ENCODE results near the gene PPFIA3. TPM values are rescaled to one million over a fixed set of nuclear protein-coding genes. Genes with fewer than 3 reads are reported as not detected.
A peak's percentile ranks its signal among the peaks of the same experiment; 100 is the strongest.

PPFIA3 gene
- 2.5 and 3.2 TPM in 2 replicates for polyA plus RNA-seq (2011; rRNA removed)
- polyA plus RNA-seq (2012; cell fraction: cytosol; rRNA removed), result 6.2 and 8.3 TPM in 2 replicates
- 16.1 and 19.2 TPM in 2 replicates for polyA plus RNA-seq (2012; cell fraction: nucleus; rRNA removed)
- 6.5 to 8.0 TPM (median 7.3 TPM) in 3 replicates for polyA plus RNA-seq (2017; fragmentation: RNase III; extraction: RNeasy Plus Mini Kit Qiagen cat#74134 plus additional on column Dnase treatment)
- polyA minus RNA-seq (2011; rRNA and poly(A)+ RNA removed), result 4.7 and 5.5 TPM in 2 replicates

GRCh38 chr19:49119411-49120324 lies at the start of gene PPFIA3:
TSS of gene PPFIA3 (plus strand) at chr19:49119544. CDS start at chr19:49127874, 8,330 bp downstream.
- H3K27ac ChIP-seq, result peak within 1 kb of the TSS; percentile 95
- ChIA-PET POLR2A (interaction anchor here (0.8 to 1.2 kb wide), 3 partner anchors 19 to 126 kb away, joined by 3 to 5 read pairs (median 4); partner anchors contain the start of gene RUVBL2), CTCF (interaction anchor here (0.6 to 21.0 kb wide), 14 partner anchors 11 to 450 kb away, joined by 3 to 298 read pairs (median 4); partner anchors contain the start of genes GYS1 and RUVBL2)
- peak within 1 kb of the TSS; percentile 87 for H3K4me2 ChIP-seq
- H3K4me3 ChIP-seq, result peak within 1 kb of the TSS; percentile 62
- DNase-seq (ENCODE audit: low read depth in 1 of 2, low spot score in 1 of 2), result peak in 1 of 2 experiments; percentile 62
- WGBS (ENCODE audit: missing lambda C conversion rate), result 1% methylated on average over 15 of the region's 90 CpGs
- H3K4me1 ChIP-seq, result peaks cover 19% of the 10 kb centered on the region
- peak; percentile 57 to 61 for ATAC-seq
- FAIRE-seq, result no peak
- TF ChIP-seq NFE2L2 (conservative IDR thresholded peaks at IDR 0.05; ENCODE audit: low read length), result no peak
- TF ChIP-seq SREBF2 (IDR thresholded peaks at IDR 0.05), result no peak
- no peak for TF ChIP-seq TP53 (CRISPR knock-in tag; IDR thresholded peaks at IDR 0.05)
- no peak for TF ChIP-seq CBX2 (IDR thresholded peaks at IDR 0.05; ENCODE audit: borderline replicate concordance, low read depth)
- no peak for TF ChIP-seq NR3C1 (IDR thresholded peaks at IDR 0.05)
- TF ChIP-seq HDAC2 (IDR thresholded peaks at IDR 0.05), result 0 out of 2 replicates have a peak, but pooled peaks have one; percentile 55
- no peak for TF ChIP-seq HES2 (IDR thresholded peaks at IDR 0.05)
- no peak for TF ChIP-seq BHLHE40 (IDR thresholded peaks at IDR 0.05; ENCODE audit: low read depth, low read length)
- peak; percentile 47; the same call in 1 of the 2 replicates for TF ChIP-seq HOXB13 (CRISPR knock-in tag; IDR thresholded peaks at IDR 0.05; ENCODE audit: low read depth)
- no peak for TF ChIP-seq SMC3 (IDR thresholded peaks at IDR 0.05)
- 0 out of 2 replicates have a peak, but pooled peaks have one; percentile 38 for TF ChIP-seq HOXB5 (CRISPR knock-in tag; IDR thresholded peaks at IDR 0.05)
- TF ChIP-seq, protein P1, sequence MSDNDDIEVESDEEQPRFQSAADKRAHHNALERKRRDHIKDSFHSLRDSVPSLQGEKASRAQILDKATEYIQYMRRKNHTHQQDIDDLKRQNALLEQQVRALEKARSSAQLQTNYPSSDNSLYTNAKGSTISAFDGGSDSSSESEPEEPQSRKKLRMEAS (IDR thresholded peaks at IDR 0.05), result peak; percentile 72
- no peak for TF ChIP-seq POLR2AphosphoS2 (conservative IDR thresholded peaks at IDR 0.05; ENCODE audit: low read length)
- TF ChIP-seq RCOR1 (IDR thresholded peaks at IDR 0.05; ENCODE audit: low read depth, low read length), result no peak
- TF ChIP-seq EHMT2 (IDR thresholded peaks at IDR 0.05; ENCODE audit: low read depth), result 0 out of 2 replicates have a peak, but pooled peaks have one; percentile 70
- TF ChIP-seq JUNB (IDR thresholded peaks at IDR 0.05), result no peak
- TF ChIP-seq RNF2 (IDR thresholded peaks at IDR 0.05; ENCODE audit: borderline replicate concordance, low read depth), result peak; percentile 70; the same call in 1 of the 2 replicates
- no peak for TF ChIP-seq NPAS2 (CRISPR knock-in tag; IDR thresholded peaks at IDR 0.05; ENCODE audit: borderline replicate concordance)
- TF ChIP-seq RARB (CRISPR knock-in tag; IDR thresholded peaks at IDR 0.05), result no peak
- TF ChIP-seq HMGXB4 (CRISPR knock-in tag; IDR thresholded peaks at IDR 0.05; ENCODE audit: borderline replicate concordance), result no peak
- TF ChIP-seq EP300 (IDR thresholded peaks at IDR 0.05), result no peak
- TF ChIP-seq, protein P2, sequence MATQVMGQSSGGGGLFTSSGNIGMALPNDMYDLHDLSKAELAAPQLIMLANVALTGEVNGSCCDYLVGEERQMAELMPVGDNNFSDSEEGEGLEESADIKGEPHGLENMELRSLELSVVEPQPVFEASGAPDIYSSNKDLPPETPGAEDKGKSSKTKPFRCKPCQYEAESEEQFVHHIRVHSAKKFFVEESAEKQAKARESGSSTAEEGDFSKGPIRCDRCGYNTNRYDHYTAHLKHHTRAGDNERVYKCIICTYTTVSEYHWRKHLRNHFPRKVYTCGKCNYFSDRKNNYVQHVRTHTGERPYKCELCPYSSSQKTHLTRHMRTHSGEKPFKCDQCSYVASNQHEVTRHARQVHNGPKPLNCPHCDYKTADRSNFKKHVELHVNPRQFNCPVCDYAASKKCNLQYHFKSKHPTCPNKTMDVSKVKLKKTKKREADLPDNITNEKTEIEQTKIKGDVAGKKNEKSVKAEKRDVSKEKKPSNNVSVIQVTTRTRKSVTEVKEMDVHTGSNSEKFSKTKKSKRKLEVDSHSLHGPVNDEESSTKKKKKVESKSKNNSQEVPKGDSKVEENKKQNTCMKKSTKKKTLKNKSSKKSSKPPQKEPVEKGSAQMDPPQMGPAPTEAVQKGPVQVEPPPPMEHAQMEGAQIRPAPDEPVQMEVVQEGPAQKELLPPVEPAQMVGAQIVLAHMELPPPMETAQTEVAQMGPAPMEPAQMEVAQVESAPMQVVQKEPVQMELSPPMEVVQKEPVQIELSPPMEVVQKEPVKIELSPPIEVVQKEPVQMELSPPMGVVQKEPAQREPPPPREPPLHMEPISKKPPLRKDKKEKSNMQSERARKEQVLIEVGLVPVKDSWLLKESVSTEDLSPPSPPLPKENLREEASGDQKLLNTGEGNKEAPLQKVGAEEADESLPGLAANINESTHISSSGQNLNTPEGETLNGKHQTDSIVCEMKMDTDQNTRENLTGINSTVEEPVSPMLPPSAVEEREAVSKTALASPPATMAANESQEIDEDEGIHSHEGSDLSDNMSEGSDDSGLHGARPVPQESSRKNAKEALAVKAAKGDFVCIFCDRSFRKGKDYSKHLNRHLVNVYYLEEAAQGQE (IDR thresholded peaks at IDR 0.05), result peak; percentile 97
- no peak for TF ChIP-seq KDM1A (IDR thresholded peaks at IDR 0.05; ENCODE audit: low read depth)
- TF ChIP-seq KDM5A (IDR thresholded peaks at IDR 0.05), result no peak
- TF ChIP-seq, protein P3, sequence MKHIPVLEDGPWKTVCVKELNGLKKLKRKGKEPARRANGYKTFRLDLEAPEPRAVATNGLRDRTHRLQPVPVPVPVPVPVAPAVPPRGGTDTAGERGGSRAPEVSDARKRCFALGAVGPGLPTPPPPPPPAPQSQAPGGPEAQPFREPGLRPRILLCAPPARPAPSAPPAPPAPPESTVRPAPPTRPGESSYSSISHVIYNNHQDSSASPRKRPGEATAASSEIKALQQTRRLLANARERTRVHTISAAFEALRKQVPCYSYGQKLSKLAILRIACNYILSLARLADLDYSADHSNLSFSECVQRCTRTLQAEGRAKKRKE (CRISPR knock-in tag; IDR thresholded peaks at IDR 0.05; ENCODE audit: low read depth), result no peak
- no peak for TF ChIP-seq GATA3 (IDR thresholded peaks at IDR 0.05; ENCODE audit: borderline replicate concordance)
- no peak for TF ChIP-seq EHF (CRISPR knock-in tag; IDR thresholded peaks at IDR 0.05)
- TF ChIP-seq, protein P4, sequence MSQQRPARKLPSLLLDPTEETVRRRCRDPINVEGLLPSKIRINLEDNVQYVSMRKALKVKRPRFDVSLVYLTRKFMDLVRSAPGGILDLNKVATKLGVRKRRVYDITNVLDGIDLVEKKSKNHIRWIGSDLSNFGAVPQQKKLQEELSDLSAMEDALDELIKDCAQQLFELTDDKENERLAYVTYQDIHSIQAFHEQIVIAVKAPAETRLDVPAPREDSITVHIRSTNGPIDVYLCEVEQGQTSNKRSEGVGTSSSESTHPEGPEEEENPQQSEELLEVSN (IDR thresholded peaks at IDR 0.05; ENCODE audit: borderline replicate concordance, low read depth), result peak; percentile 43; the same call in 1 of the 2 replicates
- TF ChIP-seq RFX5 (IDR thresholded peaks at IDR 0.05), result no peak
- H3K9me3 ChIP-seq, result no peaks in the 10 kb centered on the region
